TTC549 (cell line): ENCODE data around the gene PHACTR3.
"Not testable (repeated sequence)": the region's sequence is repeated elsewhere in the genome, so short reads cannot be mapped to it uniquely, and the experiment has no call there.

ENCODE experiments used
- FAIRE-seq: peaks from 2 replicates; lab custom pipeline; 2012; peaks lifted over from hg19 to GRCh38; lab: Jason Lieb, UNC

The PHACTR3 gene

DNA sequence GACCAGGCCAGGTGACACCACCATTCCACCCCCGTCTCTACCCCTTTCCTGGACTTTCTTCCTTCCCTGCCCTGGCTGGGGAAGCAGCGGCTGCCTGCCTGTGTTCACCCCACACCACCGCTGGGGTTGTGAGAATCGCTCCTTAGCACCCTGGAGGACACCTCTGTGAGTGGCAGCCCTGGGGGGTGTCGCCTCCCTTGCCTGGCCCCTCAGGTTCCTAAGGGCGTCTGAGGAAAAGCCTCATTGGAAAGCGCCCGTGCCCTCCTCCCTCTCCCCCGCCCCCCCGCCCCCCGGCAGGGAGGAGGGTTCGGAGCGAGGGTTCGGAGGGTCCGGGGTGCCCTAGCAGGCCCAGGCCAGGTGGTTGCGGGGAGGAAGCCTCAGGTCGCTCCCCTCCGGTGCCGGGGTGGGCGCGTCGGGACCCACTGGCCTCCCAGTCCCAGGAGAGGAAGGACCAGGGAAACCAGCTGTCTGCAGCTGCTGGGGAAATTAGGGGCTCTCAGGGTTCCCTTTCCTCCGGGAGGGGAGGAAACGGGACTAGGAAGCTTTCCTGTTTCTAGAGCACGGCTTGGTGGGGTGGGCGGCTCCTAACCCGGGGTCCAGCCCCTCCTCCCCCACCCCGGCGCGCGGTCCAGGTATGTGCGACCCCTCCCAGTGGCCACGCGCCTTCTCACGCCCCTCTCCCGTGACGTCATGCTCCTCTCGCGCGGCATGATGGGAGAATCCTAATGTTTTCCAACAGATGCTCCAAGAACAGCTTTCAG lies at the start of gene PHACTR3:
Gene PHACTR3 (plus strand): TSS at position 760 of the 761 bp plus-strand sequence. CDS start 475 bp downstream, outside the sequence.
- FAIRE-seq = no peak

DNA sequence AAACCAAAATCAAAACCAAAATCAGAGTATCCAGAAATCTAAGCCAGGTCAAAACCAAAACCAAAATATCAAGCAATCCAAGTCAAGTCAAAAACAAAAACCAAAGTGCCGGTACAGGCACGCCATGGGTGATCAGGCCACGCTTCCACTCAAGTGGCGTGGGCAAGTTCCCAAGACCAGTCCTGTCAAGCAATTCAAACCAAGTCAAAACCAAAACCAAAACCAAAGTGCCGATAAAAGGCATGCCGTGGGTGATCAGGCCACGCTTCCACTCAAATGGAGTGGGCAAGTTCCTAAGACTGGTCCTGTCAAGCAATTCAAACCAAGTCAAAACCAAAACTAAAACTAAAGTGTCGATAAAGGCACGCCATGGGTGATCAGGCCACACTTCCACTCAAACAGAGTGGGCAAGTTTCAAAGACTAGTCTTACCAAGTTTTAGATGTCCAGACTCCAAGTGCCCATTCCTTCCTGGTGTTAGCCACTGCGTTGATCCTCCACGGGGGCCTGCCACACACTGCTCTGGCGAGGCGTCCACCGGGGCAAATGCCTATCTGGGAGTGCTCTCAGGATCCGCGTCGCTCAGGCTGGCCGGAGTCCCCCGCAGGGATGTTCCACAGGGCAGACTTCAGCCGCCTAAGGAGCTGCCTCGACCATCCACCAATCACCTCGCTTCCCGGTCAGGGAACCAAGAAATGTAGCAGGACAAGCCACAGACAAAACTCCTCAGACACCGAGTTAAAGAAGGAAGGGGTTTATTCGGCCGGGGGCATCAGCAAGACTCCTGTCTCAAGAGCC lies 46.4 kb upstream of the PHACTR3 start:
- FAIRE-seq = not testable (repeated sequence)

- FAIRE-seq = no peak
Measured at GRCh38 chr20:59559024-59559817, 45.1 kb upstream of the PHACTR3 start.

- no peak for FAIRE-seq
Measured at GRCh38 chr20:59559863-59560262, 44.5 kb upstream of the PHACTR3 start.

DNA sequence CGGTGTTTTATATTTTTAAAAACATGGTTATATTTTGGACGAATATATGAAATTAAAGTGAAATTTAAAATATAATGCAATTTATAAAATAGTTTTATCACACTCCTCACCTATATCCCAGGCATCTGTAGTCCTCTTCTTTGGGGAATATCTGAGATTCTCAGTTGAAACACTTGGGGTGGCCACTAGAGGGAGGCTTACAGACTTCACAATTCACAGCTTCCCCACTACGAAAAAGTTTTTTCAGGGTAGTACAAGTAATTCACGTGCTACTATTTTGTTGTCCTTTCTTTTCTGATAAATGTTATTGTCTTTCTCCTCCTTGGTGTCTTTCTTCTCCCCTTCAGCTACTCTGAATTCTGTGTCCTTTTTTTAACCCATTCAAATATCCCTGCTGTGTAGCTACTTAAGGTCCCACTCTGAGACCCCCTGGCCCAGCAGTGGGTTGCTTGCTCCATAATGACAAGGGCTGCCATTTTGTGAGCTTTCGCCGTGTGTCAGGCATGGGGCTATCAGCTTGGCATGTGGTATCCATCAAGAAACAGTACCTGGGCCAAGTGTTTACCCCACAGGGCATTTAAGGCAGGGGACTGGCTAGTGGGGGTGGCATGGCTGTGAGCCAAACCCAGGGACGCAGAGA lies 43.6 kb upstream of the PHACTR3 start:
- peak; percentile 73 for FAIRE-seq

DNA sequence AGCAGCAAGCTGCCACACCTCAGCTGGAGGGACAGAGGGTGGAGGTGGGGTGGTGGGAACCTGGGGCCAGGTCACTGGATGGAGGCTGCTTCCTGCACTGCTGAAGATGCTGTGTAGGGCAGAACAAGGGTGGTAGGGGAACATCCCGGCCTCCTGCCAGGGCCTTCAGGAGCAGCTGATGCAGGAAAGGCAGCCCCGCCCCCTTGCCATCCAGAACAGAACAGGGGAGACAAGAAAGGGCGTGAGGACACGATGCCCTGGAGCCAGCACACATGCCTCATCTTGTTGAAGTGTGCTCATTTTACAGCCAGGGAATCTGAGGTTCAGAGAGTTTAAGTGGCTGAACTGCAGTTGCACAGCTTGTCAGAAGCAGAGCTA lies 43.1 kb upstream of the PHACTR3 start:
- FAIRE-seq = no peak

DNA sequence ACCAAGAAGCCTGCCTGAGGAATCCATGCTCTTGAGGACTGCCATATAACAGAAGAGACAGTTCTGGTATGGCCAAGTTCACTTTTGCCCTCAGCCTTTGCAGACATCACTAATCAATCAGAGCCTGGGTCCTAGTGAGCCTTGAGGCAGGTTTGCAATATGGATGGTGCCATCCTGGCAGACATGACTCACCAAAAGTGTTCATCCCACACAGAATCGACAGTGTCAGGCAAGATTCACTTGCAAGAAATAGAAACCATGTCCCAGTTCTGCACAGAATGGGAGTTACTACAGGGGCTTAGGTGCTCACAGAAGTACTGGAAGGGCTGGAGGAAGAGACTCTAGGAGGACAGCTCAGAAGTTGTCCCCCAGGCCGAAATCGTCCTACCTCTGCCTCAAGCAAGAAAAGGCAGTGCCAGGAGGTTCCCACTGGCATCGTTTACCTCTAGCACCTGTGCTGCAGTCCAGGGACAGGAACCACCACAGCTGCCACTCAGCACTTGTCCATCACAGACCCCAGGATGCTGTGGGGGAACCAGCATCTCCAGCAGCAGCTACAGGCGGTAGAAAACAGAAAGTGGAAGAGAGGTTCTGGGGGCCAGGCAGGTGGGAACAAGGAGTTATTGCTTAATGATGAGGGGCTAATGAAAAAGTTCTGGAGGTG lies 42.6 kb upstream of the PHACTR3 start:
- FAIRE-seq = no peak

DNA sequence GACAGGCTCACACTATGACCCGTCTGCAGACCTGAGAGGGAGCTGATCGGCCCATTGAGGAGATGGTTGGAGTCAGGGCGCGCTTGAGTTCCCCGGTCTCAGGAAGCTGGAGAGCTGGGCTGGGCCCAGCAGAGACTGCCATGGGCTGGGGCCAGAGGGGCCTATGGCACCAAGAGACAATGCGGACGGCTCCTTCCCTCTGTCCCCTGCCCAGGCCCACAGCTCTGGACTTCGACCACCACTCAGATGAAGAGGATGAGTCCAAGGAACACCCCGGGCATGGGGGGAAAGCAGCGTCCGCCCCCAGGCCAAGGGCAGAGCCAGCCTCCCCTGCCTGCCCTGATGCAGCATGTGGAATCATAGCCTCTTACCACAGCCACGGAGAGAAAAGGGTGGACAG lies 40.2 kb upstream of the PHACTR3 start:
- FAIRE-seq = no peak

DNA sequence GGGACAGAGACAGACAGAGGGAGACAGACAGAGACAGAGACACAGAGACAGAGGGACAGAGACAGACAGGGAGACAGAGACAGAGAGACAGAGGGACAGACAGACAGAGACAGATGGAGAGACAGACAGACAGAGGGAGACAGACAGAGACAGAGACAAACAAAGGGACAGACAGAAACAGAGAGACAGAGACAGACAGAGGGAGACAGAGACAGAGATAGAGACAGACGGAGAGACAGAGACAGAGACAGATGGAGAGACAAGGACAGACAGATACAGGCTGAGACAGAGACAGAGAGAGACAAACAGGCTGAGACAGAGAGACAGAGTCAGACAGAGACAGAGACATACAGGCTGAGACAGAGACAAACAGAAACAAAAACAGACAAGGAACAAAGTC lies 39.4 kb upstream of the PHACTR3 start:
- no peak for FAIRE-seq

- FAIRE-seq = no peak
Measured at GRCh38 chr20:59565768-59566461, 38.4 kb upstream of the PHACTR3 start.

DNA sequence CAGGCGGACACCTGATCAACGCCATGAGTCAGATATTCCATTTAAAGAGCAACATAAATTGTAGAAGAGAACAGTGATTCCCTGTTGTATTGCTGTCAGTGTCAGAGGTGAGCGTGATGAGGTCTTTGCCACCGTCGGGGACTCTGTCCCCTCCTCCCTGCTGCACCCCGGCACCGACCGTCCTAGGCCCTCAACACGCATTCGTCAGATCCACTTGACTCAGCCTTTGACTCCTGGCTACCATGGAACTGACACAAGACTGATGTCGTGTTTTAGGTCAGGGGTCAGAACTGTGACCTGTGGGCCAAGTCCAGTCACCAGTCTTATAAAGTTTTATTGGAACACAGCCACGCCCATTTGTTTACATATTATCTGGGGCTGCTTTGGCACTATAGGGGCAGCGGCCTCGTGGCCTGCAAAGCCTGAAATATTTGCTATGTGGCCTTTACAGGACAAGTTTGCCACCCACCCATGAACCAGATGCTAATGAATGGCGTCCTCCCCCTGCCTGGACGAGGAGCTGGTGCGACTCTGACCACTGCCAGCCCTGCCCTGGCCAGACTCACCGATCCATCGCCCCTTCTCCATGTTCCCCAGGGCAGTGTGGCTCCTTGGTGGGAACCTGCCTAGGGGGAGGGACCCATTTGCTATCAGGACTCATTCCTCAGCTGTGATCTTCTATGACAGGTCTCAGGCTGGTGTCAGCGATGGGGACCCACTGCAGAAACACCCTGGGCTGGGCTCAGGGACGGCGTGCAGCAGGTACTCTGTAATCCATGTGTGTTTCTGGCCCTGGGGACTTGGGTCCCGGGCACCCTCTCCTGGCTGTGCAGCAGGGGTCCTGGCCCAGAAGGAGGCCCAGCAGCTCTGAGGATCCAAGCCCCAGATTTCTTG lies 37.5 kb upstream of the PHACTR3 start:
- no peak for FAIRE-seq

DNA sequence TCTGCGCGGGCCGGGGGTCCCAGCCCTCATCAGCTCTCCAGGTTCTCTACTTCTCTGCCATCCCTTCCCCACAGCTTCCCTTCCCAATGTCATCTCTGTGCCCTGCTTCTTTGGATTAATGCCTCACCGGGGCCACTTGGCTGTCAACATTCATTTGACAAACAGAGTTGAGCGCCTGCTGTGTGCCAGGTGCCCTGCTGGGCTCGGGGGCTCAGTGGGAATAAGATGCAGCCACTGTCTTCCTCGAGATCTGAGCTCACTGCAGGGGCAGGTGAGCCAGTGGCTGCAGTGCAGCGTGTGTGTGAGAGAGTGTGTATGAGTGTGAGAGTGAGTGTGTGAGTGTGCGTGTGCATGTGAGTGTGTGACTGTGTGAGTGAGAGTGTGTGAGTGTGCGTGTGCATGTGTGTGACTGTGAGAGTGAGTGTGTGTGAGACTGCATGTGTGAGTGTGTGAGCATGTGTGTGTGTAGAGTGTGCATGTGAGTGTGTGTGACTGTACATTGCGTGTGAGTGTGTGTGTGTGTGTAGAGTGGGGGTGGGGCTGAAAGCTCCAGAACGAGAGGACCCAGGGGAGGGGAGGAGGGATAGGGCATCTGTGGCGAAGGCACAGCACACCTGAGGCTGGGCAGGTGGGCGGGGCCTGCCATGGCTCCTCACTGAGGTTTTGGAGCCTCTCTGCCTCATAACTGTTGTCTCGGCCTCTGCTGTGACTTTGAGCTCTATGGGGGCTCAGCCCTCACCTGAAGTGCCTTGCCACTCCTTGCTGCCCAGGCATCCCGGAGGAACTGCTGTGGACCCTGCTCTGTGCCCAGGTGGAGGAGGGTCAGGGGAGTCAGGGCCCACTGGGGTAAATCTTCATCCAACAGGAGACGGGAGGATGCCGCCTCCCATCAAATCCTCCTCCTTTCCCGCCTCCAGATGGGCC lies 36.5 kb upstream of the PHACTR3 start:
- FAIRE-seq = no peak

DNA sequence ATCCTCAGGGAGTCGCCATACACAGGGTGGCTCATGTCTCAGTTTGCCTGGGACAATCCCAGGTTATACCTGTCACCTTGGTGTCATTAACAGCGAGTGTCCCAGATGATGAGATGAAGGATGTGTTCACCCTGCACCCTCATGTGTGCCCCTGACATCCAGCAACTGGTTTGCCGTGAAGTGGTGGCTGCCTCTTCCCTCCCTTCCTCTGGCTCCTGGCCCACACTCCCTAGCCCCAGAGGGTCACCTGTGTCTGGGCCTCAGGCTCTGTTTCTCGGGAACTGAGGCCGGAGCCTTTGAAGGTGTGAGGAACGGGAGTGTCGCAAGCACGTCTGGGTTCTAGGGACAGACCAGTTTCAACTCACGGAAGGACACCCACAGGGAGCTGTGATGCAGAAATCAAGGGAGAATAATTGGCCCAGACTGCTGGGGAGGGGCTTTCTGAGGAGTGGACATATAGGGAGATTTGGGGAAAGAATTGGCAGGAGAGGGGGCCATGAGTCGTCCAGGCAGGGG lies 35.8 kb upstream of the PHACTR3 start:
- no peak for FAIRE-seq

GRCh38 chr20:59569305-59569704 lies 35.0 kb upstream of the PHACTR3 start:
- FAIRE-seq = no peak

DNA sequence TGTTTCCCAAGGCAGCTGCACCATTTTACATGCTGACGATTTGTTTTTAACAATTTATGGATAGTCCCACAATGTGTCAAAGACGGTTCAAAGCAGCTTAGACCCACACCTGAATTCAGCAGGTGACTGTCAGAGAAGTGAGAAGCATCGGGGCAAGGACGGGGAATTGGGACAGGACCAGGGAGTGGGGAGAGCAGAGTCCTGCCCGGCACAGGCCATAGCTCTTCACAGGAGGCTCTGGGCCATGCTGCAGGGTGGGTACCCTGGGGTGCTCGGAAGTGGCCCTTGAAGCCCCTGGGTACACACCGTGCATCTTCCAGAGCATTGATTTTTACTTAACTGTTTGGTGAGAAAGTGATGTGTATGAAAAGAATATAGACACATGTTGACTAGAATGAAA lies 33.2 kb upstream of the PHACTR3 start:
- FAIRE-seq = no peak

GRCh38 chr20:59571551-59572314 lies 32.6 kb upstream of the PHACTR3 start:
- FAIRE-seq = no peak

GRCh38 chr20:59572515-59572914 lies 31.8 kb upstream of the PHACTR3 start:
- no peak for FAIRE-seq

DNA sequence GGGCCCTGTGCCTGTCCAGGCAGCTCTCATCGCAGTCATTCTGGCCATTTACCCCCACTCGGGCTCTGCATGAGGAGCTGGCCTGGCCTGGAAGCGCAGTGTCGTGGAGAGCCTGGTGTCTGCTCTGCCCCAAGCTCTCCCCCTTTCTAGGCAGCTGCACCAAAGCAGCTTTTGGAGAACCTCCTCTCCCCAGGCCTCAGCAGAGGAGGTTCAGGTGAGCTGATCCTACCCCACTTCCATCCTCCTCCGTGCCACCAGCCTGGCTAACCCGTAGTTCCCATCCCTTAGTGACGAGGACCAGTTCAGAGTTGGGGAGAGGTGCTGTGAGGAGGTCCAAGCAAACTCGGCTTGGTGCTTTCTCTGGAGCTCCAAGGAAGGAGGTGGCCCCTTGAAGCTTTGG lies 30.5 kb upstream of the PHACTR3 start:
- no peak for FAIRE-seq
